ENCODE data around the gene CARNS1.

GRCh38 chr11:67423891-67424613, 8.6 kb downstream of the CARNS1 start:
- TF ChIP-seq CTCF (IDR thresholded peaks at IDR 0.05; ENCODE audit: insufficient read depth, low read length, poor library complexity, severe bottlenecking) (no peak), EZH2phosphoT487 (conservative IDR thresholded peaks at IDR 0.05; ENCODE audit: low read length) (no peak)

Data from SU-DHL-6 (cell line).